ENCODE measurements around the gene SOX6. TPM values are rescaled to one million over a fixed set of nuclear protein-coding genes. Genes with fewer than 3 reads are reported as not detected.

SOX6 gene
- total and polyA plus RNA-seq, 5 experiments from 2014 or later, result 0.26 TPM; not detected in 4

DNA sequence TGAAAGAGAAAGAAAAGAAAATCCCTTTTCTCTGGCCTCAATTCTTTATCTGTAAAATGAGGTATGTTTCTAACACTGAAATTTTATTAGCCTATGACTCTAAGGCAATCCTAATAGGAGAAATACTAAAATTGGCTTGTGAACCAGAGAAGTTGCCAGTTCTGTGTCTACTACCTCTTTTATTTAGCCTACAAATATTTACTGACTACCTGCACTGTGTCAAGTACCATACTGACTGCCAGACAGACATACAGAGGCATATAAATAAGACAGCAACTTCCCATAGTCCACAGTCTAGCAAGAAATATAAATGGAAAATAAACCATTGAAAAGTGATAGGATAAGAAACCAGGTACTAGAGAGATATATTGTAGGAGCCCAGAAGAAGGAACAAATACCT lies 2.4 kb upstream of the SOX6 start:
- DNase-seq (no peak), ATAC-seq (no peak)
- no peaks in the 10 kb centered on the region for H3K4me1 Mint-ChIP-seq
- peaks cover 0 to under 1% (median 0%) of the 10 kb centered on the region in 5 donors for H3K27me3 Mint-ChIP-seq
- no peak overlapping the region for H3K27ac Mint-ChIP-seq
- H3K4me3 Mint-ChIP-seq, result no peak overlapping the region
- H3K9me3 Mint-ChIP-seq, result peaks cover 0 to 10% (median 5%) of the 10 kb centered on the region in 9 donors
- H3K36me3 Mint-ChIP-seq, result no peaks in the 10 kb centered on the region
- POLR2A ChIA-PET, result no interaction called here

DNA sequence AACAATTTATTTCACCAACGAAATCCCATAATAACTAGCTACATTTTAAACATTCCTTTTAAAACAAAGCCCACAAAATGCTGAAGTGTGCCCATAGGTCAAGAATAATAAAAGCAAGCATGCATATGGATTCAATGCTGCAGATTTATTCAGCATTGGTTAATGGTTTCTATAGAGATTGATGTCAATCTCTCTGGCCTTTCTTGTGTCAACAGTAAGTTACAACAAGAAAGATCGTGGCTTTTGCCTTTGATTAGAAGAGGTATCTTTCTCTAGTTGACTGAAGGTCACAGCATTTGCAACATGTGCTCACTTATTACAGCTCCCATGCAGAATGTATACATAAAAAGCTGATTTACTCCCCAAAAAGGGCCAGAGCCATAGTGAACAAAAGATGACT lies 1.4 kb upstream of the SOX6 start:
- DNase-seq, result no peak

DNA sequence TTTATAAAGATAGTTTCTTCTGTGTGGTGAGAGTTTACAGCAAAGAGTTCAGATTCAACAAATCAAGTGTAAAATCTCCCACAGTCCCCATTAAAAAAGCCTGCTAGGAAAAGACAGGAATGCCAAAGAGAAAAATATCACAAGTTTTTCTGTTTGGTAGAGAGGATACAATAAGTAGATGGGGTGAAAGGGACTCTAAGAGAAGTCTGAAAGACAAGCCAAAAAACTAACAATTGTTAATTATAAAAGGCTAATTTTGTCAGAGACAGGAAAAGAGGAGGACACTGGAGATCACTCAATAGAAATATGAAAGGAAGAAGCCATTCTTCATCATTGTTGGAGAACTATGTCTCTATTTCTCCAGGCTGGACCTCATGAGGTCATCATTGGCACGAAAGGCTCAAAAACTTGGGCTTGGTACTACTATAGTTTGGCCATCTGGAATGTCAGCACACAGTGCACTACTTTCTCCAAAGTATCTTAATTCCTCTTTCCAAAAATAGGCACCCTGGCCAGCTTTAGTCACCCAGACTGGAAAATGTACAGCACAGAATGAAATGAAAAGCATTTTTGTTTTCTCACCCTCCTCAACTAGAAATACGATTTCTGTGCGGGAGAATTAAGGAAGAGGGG lies 531 bp upstream of the SOX6 start:
- H3K27ac Mint-ChIP-seq, result no peak overlapping the region
- POLR2A ChIA-PET, result no interaction called here
- H3K4me1 Mint-ChIP-seq, result no peaks in the 10 kb centered on the region
- H3K4me3 Mint-ChIP-seq, result no peak overlapping the region
- no peak for ATAC-seq
- DNase-seq, result no peak
- H3K9me3 Mint-ChIP-seq, result peaks cover 0 to 12% (median 3%) of the 10 kb centered on the region in 9 donors
- H3K36me3 Mint-ChIP-seq, result no peaks in the 10 kb centered on the region
- peaks cover 0 to 4% (median 0%) of the 10 kb centered on the region in 5 donors for H3K27me3 Mint-ChIP-seq

More for the DNA sequence above, 1.4 kb upstream of the SOX6 start:
- Mint-ChIP-seq H3K9me3 (peaks cover 0 to 11% (median 5%) of the 10 kb centered on the region in 9 donors), H3K27ac (no peak overlapping the region), H3K4me3 (no peak overlapping the region), H3K36me3 (no peaks in the 10 kb centered on the region), H3K4me1 (no peaks in the 10 kb centered on the region), H3K27me3 (peaks cover 0 to 4% (median 0%) of the 10 kb centered on the region in 5 donors)
- ATAC-seq, result no peak
- POLR2A ChIA-PET, result no interaction called here

DNA sequence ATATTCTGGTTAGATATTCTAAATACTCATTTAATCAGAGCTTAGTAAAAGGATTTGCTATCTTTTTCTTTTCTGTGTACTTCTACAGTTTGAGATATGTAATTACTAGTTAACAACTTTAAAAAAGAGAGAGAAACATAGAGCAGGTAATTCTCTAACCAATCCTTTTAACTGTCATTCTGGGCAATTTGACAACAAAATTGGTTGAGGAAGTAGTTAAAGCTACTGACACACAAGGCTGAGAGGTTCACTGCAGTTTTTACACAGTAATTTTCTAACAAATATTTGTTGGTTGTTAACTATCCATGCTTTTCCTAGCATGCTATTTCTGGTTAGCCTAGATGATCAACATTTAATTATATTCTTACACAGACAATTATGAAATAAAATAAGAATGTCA lies 3.6 kb downstream of the SOX6 start:
- ATAC-seq (no peak), DNase-seq (no peak)
- Mint-ChIP-seq H3K27me3 (peaks cover 0 to 4% (median 0%) of the 10 kb centered on the region in 5 donors), H3K36me3 (no peaks in the 10 kb centered on the region), H3K4me1 (no peaks in the 10 kb centered on the region), H3K9me3 (peaks cover 0 to 8% (median 2%) of the 10 kb centered on the region in 9 donors), H3K27ac (no peak overlapping the region), H3K4me3 (no peak overlapping the region)
- POLR2A ChIA-PET, result no interaction called here

DNA sequence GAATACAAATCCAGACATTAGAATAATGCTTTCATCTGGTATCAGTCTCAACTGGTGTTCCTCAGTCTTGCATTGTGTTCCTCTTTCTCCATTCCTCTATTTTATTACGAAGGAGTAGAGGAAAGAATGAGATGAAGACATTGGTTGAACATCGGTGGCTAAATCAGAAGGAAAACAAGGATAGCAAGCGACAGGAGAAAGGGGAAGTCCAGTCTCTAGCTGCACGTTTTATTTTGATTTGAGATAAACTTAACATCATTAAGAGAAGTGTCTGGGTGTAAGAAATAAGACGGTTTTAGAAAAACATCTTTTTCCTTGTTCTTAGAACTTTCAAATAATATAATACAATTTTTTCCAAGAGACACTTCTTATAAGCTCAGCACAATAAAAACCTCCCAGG lies 6.2 kb downstream of the SOX6 start:
- ATAC-seq, result no peak
- POLR2A ChIA-PET, result no interaction called here

DNA sequence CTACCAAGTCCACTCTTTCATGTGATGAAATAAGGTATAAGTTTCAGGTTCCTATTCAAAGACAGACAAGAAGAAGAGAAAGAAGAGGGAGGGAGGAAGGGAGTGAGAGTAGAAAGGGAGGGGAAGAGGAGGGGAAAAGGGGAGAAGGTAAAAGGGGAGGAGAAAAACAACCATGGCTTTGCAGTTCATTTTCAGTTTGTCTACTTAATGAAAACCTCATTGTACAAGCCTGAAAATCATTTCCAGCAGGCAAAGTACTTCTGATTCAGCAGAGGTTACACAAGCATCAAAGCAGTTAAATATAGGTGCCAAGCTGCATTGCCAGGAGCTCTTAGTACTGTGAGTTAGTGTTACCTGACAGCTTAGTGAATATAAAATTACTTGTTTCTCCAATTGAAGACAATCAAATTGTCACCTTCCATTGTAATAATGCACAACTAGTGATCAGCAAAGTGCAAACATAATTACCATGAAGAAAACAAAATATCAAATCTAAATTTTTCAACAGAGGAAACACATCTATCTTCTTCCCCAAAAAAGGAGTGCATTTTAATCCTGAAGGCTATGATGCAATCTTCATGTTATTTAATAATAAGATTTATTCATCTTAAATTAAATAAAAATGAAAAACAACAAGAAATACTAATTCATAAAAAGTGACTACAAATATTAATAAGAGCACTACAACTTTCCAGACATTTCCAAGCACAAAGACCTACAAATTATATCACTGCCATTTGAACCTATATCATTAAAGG lies 8.2 kb downstream of the SOX6 start:
- H3K36me3 Mint-ChIP-seq, result no peaks in the 10 kb centered on the region

More for the DNA sequence above, 6.2 kb downstream of the SOX6 start:
- Mint-ChIP-seq H3K9me3 (peaks cover 0 to 12% (median 2%) of the 10 kb centered on the region in 9 donors), H3K27me3 (peaks cover 0 to 4% (median 0%) of the 10 kb centered on the region in 5 donors), H3K27ac (no peak overlapping the region), H3K4me1 (no peaks in the 10 kb centered on the region), H3K4me3 (no peak overlapping the region), H3K36me3 (no peaks in the 10 kb centered on the region)
- DNase-seq, result no peak

DNA sequence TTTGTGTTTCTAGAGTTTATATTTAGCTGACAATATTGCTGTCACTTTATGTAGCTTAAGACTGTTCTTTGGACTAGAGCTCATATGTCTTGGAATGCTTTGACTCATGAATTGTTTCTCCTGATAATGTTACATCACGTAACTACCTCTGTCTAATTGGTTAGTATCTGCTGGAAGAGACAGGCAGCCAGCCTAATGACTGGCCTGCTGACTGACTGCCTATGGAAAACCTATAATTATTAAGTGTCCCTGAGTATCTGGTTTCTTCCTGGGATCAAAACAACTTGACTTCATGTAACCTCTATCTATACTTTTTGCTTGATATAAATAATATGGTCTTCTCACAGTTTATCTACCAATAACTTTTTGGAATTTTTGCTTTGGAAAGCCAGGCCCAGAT lies 9.4 kb downstream of the SOX6 start:
- peaks cover 0 to 1% (median 0%) of the 10 kb centered on the region in 5 donors for H3K27me3 Mint-ChIP-seq
- POLR2A ChIA-PET, result no interaction called here
- H3K27ac Mint-ChIP-seq, result no peak overlapping the region
- DNase-seq (no peak), ATAC-seq (no peak)
- H3K9me3 Mint-ChIP-seq, result peaks cover 0 to 12% (median 3%) of the 10 kb centered on the region in 9 donors
- no peak overlapping the region for H3K4me3 Mint-ChIP-seq
- H3K36me3 Mint-ChIP-seq, result no peaks in the 10 kb centered on the region
- H3K4me1 Mint-ChIP-seq, result no peaks in the 10 kb centered on the region

More for the DNA sequence above, 8.2 kb downstream of the SOX6 start:
- POLR2A ChIA-PET, result no interaction called here
- ATAC-seq (no peak), DNase-seq (no peak)
- H3K27me3 Mint-ChIP-seq, result peaks cover 0 to 1% (median 0%) of the 10 kb centered on the region in 5 donors
- H3K27ac Mint-ChIP-seq, result no peak overlapping the region
- H3K9me3 Mint-ChIP-seq, result peaks cover 0 to 12% (median 3%) of the 10 kb centered on the region in 9 donors
- no peaks in the 10 kb centered on the region for H3K4me1 Mint-ChIP-seq
- no peak overlapping the region for H3K4me3 Mint-ChIP-seq

DNA sequence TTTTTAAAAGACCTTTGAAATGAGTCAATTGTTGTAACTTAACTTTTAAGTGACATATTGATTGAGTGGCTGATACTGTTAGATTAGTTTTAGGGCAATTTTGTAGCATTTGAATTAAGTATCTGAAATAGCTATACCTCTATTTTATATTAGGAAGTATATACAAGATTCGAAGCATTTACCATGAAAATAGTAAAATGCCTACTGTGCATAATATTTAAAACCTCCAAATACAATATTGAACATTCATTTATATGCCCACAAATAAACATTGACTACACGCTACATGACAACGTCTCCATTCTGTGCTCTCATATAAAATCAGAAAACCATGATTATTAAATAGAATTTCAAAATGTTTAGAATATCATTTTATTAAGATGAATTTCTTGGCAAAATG lies 14.5 kb downstream of the SOX6 start:
- H3K36me3 Mint-ChIP-seq, result no peaks in the 10 kb centered on the region
- H3K27me3 Mint-ChIP-seq, result no peaks in the 10 kb centered on the region
- H3K4me3 Mint-ChIP-seq, result no peak overlapping the region
- ATAC-seq (no peak), DNase-seq (no peak)
- H3K27ac Mint-ChIP-seq, result no peak overlapping the region
- POLR2A ChIA-PET, result no interaction called here
- H3K4me1 Mint-ChIP-seq, result no peaks in the 10 kb centered on the region
- H3K9me3 Mint-ChIP-seq, result peaks cover 0 to 12% (median 2%) of the 10 kb centered on the region in 9 donors

DNA sequence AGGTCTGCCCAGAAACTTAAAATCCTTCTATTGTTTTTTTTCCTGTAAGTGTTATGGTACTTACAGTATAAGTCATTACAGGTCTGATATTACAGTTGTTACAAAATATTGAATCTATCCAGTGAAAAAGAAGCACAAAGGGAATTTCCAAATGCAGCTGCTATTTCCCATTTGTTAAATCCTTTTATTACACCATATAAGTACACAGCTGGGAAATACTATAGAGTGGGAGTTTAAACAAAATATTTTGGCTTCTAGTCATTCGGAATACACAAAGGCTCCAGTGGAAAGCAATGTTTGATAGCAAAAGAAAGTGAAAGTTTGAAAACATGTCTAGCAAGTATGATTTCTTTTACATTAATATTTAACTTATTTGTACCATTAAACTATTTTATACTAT lies 18.0 kb downstream of the SOX6 start:
- H3K4me3 Mint-ChIP-seq, result no peak overlapping the region
- ATAC-seq (no peak), DNase-seq (no peak)
- peaks cover 0 to 22% (median 0%) of the 10 kb centered on the region in 9 donors for H3K9me3 Mint-ChIP-seq
- no peaks in the 10 kb centered on the region for H3K36me3 Mint-ChIP-seq
- H3K27me3 Mint-ChIP-seq, result no peaks in the 10 kb centered on the region
- POLR2A ChIA-PET, result no interaction called here
- no peaks in the 10 kb centered on the region for H3K4me1 Mint-ChIP-seq
- no peak overlapping the region for H3K27ac Mint-ChIP-seq

DNA sequence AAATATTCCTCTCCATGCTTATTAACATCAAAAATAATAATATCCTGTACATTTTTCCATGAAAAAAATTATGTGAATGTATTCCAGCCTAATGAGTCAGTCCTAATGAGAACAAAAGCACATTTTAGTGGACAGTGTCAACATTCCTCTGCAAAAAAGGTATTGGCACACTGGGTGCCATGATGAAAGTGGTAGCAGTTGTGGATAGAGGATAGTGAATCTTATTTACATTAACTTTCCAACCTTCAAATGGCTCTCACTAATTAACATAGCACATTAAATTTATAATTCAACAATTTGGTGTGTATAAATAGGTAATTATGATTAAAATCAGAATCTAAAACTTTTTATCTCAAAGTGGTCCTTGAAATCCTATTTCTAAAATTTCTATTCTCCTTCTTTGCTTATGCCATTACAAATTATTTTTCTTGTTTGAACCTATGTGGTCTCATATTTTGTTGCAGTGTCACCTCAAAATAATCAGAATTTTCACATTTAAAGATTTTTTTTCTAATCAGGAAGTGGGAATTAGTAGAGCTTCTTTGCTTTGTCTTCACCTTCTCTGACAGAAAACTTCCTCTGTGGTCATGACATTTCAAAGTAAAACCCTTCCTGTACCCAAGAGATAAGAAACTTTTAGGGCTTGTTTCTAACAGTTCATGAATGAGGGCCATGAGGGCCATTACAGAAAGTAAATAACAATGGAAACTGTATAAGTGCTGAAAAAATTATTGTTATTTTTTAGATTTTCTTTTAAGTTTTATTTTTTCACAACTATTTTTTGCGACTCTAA lies 18.7 kb downstream of the SOX6 start:
- Mint-ChIP-seq H3K4me3 (no peak overlapping the region), H3K27ac (no peak overlapping the region), H3K9me3 (peaks cover 0 to 22% (median 0%) of the 10 kb centered on the region in 9 donors), H3K4me1 (no peaks in the 10 kb centered on the region), H3K27me3 (no peaks in the 10 kb centered on the region), H3K36me3 (no peaks in the 10 kb centered on the region)
- no peak for ATAC-seq
- DNase-seq, result no peak
- POLR2A ChIA-PET, result no interaction called here

DNA sequence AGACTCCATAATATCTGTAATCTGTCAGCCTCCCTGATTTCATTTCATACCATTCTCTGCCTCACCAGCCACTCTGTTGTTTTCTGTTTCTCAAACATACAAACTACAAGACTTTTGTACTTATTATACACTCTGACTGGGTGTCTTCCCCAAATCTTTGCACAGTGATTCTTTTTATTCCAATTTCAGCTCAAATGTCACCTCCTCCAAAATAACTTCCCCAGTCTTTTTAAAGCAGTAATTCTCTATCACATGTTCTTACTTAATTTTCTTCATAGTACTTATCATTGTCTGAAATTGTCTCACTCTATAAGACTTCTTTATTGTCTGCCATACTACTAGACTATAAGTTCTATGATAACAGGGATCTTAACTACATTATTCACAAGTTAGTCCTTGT lies 19.6 kb downstream of the SOX6 start:
- Mint-ChIP-seq H3K4me1 (no peaks in the 10 kb centered on the region), H3K27ac (no peak overlapping the region), H3K9me3 (peaks cover 0 to 22% (median 2%) of the 10 kb centered on the region in 9 donors), H3K4me3 (no peak overlapping the region), H3K36me3 (no peaks in the 10 kb centered on the region), H3K27me3 (no peaks in the 10 kb centered on the region)
- ATAC-seq, result no peak
- DNase-seq, result no peak
- POLR2A ChIA-PET, result no interaction called here

DNA sequence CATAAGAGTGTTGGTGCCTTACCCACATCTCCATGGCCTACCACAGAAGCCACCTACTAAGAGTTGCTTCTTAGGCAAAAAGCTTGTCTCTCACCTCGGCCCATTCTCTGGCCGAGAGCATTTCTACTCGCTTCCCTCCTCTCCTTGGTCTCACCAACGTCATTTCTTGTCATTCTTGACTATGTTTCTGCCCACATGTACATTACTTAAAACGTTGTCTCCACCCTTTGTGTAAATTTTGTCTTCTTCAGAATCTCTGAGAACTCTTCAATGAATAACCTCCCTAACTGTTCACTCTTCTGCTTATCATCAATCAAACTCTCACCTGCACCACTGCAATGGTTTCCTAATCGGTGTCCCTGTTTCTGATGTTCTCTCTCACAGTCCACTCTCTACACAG lies 20.1 kb downstream of the SOX6 start:
- Mint-ChIP-seq H3K4me1 (no peaks in the 10 kb centered on the region), H3K36me3 (no peaks in the 10 kb centered on the region), H3K27me3 (no peaks in the 10 kb centered on the region), H3K27ac (no peak overlapping the region), H3K4me3 (no peak overlapping the region), H3K9me3 (peaks cover 0 to 22% (median 2%) of the 10 kb centered on the region in 9 donors)
- DNase-seq (no peak), ATAC-seq (no peak)
- POLR2A ChIA-PET, result no interaction called here

Measured in naive thymus-derived CD8-positive, alpha-beta T cell (primary cell).